Stimulated activated CD8-positive, alpha-beta memory T cell treated with anti-CD3 and anti-CD28 coated beads, Interleukin-12 subunit alpha, Interleukin-12 subunit beta, amount 100 ng/mL, for 1 hour (primary cell): Measurements from ENCODE around the gene PTPRN.
A peak's percentile ranks its signal among the peaks of the same experiment; 100 is the strongest.

Experiments
- DNase-seq: peaks from one replicate; pipeline ENCODE4 v3.0.0-alpha.2; 2020; ENCODE audit warnings: low read depth

Gene PTPRN

GRCh38 chr2:219308142-219309101, 779 bp downstream of the PTPRN start:
- peak; percentile 33 for DNase-seq

GRCh38 chr2:219306047-219306446, 3.2 kb downstream of the PTPRN start:
- DNase-seq = no peak

- no peak for DNase-seq
Measured at GRCh38 chr2:219304223-219304622, 5.0 kb downstream of the PTPRN start.

GRCh38 chr2:219302412-219302968, 6.7 kb downstream of the PTPRN start:
- no peak for DNase-seq

GRCh38 chr2:219300022-219300421, 9.2 kb downstream of the PTPRN start:
- no peak for DNase-seq

DNA sequence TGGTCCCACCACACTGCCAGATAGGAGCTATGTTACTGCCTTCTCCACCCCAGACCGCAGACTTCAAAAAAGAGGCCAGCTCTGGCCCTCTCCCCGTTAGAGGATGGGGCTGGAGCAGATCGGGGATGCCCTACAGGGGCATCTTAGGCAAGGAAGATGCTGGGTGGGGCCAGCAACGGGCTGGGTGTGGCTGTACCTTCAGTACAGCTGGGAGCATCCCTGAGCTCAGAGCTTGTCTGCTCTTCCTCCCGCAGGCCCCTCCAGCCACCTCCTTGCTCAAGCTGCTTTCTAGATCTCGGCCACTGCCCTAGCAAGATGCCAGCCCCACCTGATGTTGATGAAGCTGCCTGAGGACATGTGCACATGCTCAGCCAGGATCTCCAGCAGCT, 9.8 kb downstream of the PTPRN start:
- DNase-seq = no peak

DNA sequence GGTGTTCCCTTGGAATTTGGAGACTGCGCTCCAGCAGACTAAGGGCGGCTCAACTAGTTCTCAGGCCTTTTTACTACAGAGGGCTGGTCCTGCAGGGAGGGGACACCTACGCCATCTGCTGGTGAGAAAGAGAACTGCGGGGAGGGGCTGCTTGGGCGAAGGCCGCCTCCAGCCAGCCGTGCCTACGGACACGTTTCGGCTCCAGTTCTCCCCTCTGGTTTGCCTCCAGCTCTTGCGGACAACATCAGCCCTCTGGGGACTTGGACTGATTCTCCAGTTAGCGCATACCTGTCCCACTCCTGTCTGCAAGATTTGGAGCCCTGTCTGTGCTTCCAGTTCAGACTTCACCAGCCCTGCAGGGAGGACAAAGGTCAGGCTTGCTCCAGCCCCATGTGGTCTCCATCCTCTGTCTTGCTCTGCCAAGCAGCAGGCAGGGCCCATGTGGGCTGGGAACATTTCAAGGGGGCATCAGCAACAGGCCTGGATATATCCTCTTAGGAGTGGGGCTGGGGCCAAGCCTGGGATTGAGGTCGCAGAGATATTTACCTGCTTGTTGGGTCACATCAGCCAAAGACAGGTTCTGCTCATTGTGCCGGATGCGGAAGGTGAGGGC, 10.3 kb downstream of the PTPRN start:
- peak; percentile 73 for DNase-seq

- no peak for DNase-seq
Measured at GRCh38 chr2:219297766-219298456, 11.3 kb downstream of the PTPRN start.

- no peak for DNase-seq
Measured at GRCh38 chr2:219296631-219297391, 12.4 kb downstream of the PTPRN start.

DNA sequence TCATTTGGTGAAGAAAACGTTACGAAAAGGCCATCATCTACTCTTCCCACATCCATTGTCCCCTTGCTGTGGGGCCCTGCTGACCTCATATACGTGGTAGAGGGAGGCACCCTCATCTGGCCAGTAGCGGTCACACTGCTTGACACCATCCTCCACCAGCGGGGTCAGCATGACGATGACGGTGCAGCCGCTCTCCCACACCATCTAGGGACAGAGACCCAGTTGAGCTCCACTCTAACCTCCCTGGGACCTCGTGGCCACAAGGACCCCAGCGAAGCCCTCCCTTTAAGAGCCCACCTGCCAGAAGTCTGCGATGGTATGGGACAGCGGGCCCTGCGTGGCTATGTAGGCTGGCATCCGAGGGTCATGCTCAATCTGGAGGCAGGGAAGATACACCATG, 13.1 kb downstream of the PTPRN start:
- DNase-seq = no peak

DNA sequence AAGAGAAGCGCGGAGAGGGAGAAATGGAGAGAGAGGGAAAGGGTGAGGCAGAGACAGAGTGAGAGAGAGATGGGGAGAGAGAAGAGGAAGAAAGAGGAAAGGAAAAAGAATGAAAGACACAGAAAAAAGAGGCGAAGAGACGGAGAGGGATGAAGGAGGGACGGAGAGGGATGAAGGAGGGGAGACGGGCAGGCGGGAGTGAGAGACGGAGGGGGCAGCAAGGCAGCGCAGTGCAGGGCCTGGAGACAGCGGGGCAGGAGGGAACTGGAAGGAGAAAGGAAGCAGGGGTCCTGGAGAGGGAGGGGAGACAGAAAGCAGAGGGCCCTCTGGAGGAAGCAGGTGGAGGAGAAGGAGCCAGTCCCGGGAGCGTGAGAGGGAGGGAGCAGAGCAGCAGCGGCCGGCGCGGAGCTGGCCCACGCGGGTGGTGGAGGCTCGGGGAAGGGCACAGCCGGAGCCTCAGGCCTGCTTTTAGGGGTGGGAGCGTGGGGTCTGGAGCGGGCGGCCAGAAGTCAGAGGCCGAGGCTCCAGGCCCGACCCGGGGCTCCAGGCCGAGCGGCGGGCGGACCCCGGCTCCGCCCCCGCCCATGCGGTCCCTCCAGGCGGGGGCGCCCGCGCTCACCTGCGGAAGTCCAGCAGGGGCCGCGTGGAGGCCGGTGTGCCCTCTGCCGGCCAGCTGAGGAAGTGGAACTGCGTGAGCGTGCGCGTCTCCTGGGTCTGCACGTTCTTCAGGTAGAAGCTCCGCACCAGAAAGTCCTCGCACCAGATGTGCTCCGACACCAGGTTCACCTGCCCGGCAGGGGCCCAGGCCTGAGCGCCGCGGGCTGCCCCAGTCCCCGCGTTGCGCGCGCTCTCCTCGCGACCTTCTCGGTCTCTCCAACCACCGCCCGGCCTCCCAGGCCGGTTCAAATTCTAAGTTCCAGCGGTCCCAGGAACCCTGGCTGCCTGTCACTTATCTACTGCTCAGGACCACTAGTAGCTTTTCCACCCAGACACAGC, 14.5 kb downstream of the PTPRN start:
- DNase-seq = peak; percentile 78

DNA sequence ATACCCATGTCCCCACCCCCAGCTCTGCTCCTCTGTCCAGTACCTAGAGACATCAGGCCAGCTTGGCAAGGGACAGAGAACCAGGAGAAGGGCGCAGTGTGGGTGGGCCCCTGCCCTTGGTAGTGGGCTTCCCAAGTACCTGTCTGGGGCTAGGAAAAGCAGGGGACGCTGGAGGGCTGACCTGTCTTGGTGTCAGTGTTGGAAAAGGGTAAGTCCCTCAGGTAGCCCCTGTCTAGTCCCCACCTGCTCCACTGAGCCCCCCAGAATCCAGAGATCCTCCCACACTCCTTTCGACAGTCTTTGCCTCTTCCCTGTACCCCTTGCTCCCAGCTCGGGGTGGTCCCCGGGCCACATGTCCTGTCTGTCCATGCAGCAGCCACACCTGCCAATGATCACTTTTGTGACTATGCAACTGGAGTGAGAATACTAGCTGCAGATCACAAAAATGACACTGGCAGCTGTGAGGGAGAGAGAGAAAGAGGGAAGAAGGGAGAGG, 15.4 kb downstream of the PTPRN start:
- DNase-seq = no peak

DNA sequence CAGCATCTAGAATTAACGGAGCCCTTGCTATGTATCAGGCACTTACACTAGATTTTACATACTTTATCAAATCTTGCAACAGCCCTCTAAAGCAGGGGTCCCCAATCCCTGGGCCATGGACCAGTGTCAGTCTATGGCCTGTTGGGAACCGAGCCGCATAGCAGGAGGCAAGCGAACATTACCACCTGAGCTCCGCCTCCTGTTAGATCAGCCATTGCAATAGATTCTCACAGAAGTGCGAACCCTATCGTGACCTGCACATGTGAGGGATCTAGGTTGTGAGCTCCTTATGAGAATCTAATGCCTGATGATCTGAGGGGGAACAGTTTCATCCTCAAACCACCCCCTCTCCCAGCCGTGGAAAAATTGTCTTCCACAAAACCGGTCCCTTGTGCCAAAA, 16.6 kb downstream of the PTPRN start:
- DNase-seq = no peak

DNA sequence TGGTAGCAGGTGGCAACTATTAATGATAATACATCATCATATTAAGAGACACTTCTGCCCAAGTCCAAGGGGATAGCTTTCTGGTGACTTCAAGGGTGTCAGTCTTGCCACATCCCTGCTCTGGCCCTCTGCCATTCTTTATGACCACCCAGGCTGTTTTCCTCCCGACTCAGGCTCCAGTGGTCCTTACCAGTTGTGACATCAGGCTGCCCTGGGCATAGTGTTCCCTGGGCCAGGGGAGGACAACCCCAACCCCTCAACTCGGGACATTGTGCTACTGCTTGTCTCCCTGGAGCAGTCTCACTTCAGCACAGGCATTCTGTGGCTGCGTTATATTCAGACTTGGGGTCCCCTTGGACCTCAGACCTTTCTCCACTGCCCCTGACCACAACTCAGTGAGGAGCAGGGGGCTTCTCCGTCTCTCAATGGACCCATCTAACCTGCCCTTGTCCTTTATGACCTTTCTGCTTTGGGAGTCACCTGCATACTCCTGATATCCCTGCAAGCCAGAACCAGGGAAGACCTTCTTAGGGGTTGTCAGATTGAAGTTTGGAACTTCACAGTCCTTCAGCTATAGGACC, 17.2 kb downstream of the PTPRN start:
- DNase-seq = no peak

DNA sequence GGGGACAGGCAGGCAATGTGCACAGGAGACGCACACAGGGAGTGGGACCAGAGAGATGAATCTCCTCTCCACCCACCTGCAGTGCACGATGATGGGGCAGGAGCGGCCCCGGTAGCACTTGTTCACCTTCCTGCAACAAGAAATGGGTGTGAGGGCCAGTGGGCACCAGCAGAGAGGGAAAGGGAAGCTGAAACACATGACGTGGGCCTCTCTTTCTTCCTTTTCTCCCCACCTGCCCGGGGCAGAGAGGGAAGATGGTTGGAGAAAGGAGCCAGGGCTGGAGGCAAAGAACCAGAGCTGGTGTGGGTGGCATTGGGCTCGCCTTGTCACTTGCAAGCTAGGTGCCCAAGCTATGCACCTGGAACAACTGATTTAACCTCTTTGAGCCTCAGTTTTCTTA, 17.8 kb downstream of the PTPRN start:
- DNase-seq = no peak

- DNase-seq = no peak
Measured at GRCh38 chr2:219290381-219291171, 18.6 kb downstream of the PTPRN start.

DNA sequence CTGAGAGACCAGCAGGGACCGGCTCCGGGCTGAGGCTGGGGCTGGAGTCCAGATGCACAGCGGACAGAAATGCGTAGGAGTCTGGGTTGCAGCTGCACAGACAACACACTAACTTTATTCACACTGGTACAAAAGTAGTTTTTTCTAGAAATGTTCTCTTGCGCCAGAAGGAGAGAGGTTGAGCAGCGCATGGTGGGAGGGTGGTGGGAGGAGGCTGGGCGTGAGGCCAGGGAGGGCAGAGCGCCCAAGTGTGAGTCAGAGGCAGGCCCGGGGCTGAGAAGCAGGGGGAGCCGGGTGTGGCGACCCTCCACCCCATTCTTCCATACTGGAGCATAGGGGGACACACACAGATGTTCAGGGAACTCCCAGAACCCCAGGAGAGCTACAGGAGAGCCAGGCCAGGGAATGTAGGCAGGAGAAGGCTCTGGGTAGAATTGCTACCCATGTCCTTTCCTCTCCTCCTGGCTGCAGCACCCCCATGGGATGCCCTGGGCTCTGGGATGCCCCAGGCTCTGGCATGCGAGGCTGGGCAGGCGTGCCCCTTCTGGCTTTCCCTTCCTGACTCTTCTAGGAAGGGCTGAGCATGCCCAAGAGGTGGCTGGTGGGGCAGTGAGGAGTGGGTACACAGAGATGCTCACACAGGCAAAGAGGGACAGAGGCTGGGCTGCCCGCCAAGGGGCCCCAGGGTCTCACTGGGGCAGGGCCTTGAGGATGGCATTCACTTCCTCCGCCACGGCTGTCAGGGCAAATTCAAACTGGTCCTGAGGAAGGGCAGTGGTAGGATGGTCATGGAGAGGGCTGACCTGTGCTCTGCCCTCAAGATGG, 19.5 kb downstream of the PTPRN start:
- no peak for DNase-seq

- DNase-seq = no peak
Measured at GRCh38 chr2:219289195-219289536, 20.0 kb downstream of the PTPRN start.
